Smooth muscle cell (in vitro differentiated cells): ENCODE data around the gene RAB4B. TPM values are rescaled to one million over a fixed set of nuclear protein-coding genes. Genes with fewer than 3 reads are reported as not detected.
"Not testable (repeated sequence)": the region's sequence is repeated elsewhere in the genome, so short reads cannot be mapped to it uniquely, and the experiment has no call there.

Experiments
- DNase-seq: peaks from one replicate; lab custom pipeline; 2025; ENCODE audit not compliant: unreplicated experiment; lab: John Stamatoyannopoulos, UW
- H2AFZ ChIP-seq: fragments of 200-600 bp; sonication (generic); 2 replicates; pipeline ENCODE4 v1.6.0; 2016; ENCODE audit warnings: antibody characterized with exemption, low read depth, mild to moderate bottlenecking
- H3F3A ChIP-seq: fragments of 200-600 bp; sonication (generic); 2 replicates; pipeline ENCODE4 v1.6.0; 2017; ENCODE audit warnings: antibody characterized with exemption, low read depth
- H3K27ac ChIP-seq: fragments of 200-600 bp; sonication (generic); 2 replicates; pipeline ENCODE4 v1.5.1; 2016; ENCODE audit warnings: low read depth, mild to moderate bottlenecking
- H3K27me3 ChIP-seq: fragments of 200-600 bp; sonication (generic); 2 replicates; pipeline ENCODE4 v1.6.1; 2016; ENCODE audit warnings: low read depth, mild to moderate bottlenecking
- H3K36me3 ChIP-seq: fragments of 200-600 bp; sonication (generic); 2 replicates; pipeline ENCODE4 v1.5.1; 2016; ENCODE audit warnings: low read depth
- H3K4me1 ChIP-seq: fragments of 200-600 bp; sonication (generic); 2 replicates; pipeline ENCODE4 v1.5.1; 2016; ENCODE audit warnings: low read depth
- H3K4me2 ChIP-seq: fragments of 200-600 bp; sonication (generic); 2 replicates; pipeline ENCODE4 v1.6.0; 2016; ENCODE audit warnings: mild to moderate bottlenecking
- H3K4me3 ChIP-seq: fragments of 200-600 bp; sonication (generic); 2 replicates; pipeline ENCODE4 v1.5.1; 2016; ENCODE audit warnings: mild to moderate bottlenecking
- H3K79me2 ChIP-seq: fragments of 200-600 bp; sonication (generic); 2 replicates; pipeline ENCODE4 v1.6.0; 2016; ENCODE audit warnings: low read depth, mild to moderate bottlenecking
- H3K9ac ChIP-seq: fragments of 200-600 bp; sonication (generic); 2 replicates; pipeline ENCODE4 v1.6.0; 2016; ENCODE audit warnings: low read depth
- H3K9me3 ChIP-seq: fragments of 200-600 bp; sonication (generic); replicated peaks from 2 replicates; pipeline ENCODE4 v1.5.1; 2016; ENCODE audit warnings: low read depth
- H4K20me1 ChIP-seq: fragments of 200-600 bp; sonication (generic); 2 replicates; pipeline ENCODE4 v1.6.0; 2016; ENCODE audit warnings: low read depth
- CTCF ChIP-seq: fragments of 200-600 bp; sonication (generic); IDR thresholded peaks from 2 replicates; pipeline ENCODE4 v1.5.1; 2017; ENCODE audit warnings: borderline replicate concordance, mild to moderate bottlenecking, antibody characterized with exemption; ENCODE audit not compliant: insufficient read depth, poor library complexity, severe bottlenecking
- WGBS: methylation state at CpG from one replicate; pipeline ENCODE4 v1.1.7; 2016; ENCODE audit warnings: low lambda C conversion rate; 5-methylcytosine and 5-hydroxymethylcytosine counted together
- polyA plus RNA-seq: library from polyadenylated mRNA; unstranded; fragments of >200 nt; fragmentation: Nextera tagmentation; extraction: Ambion mirVana; gene quantifications from 2 replicates; pipeline ENCODE4 v1.2.1, GENCODE V29; 2016
- total RNA-seq: library from RNA; depleted of rRNA; stranded (reverse); fragments of >200 nt; gene quantifications from 2 replicates; pipeline ENCODE4 v1.2.3, GENCODE V29; 2014

RAB4B gene
- total and polyA plus RNA-seq, 2 experiments from 2014 or later = 10.6 to 39.5 TPM

- TF ChIP-seq CTCF = peak; percentile 89
- H3K9me3 ChIP-seq, H3K4me2 ChIP-seq, H3K36me3 ChIP-seq, H2AFZ ChIP-seq, H3K79me2 ChIP-seq, H3K27me3 ChIP-seq, H3K4me3 ChIP-seq, H3K9ac ChIP-seq, DNase-seq, H3F3A ChIP-seq, H3K27ac ChIP-seq: not testable (repeated sequence)
- peaks cover 14% of the 10 kb centered on the region for H4K20me1 ChIP-seq
- H3K4me1 ChIP-seq = peaks cover 11% of the 10 kb centered on the region
- WGBS = 49% methylated on average over 6 of the region's 6 CpGs
Measured at GRCh38 chr19:40819479-40820234, 41.6 kb downstream of the RAB4B start.

GRCh38 chr19:40822161-40822560 is 44.1 kb downstream of the RAB4B start:
- H3K4me1 ChIP-seq = peaks cover 11% of the 10 kb centered on the region
- no peak overlapping the region for H2AFZ ChIP-seq
- H3K36me3 ChIP-seq = no peaks in the 10 kb centered on the region
- peaks cover 14% of the 10 kb centered on the region for H4K20me1 ChIP-seq
- TF ChIP-seq CTCF = no peak
- H3F3A ChIP-seq = peaks cover 7% of the 10 kb centered on the region
- H3K4me2 ChIP-seq = peak overlapping the region; percentile 44
- H3K27ac ChIP-seq = no peak overlapping the region
- WGBS = 81% methylated on average over 22 of the region's 22 CpGs
- no peak for DNase-seq
- no peaks in the 10 kb centered on the region for H3K79me2 ChIP-seq
- no peaks in the 10 kb centered on the region for H3K9me3 ChIP-seq
- no peak overlapping the region for H3K9ac ChIP-seq
- H3K27me3 ChIP-seq = no peaks in the 10 kb centered on the region
- H3K4me3 ChIP-seq = no peak overlapping the region

GRCh38 chr19:40822704-40823553 is 44.9 kb downstream of the RAB4B start:
- not testable (repeated sequence) for H2AFZ ChIP-seq, H3K27me3 ChIP-seq, H3K4me3 ChIP-seq, DNase-seq, H3K9ac ChIP-seq, H3K36me3 ChIP-seq, H3K27ac ChIP-seq, H3K9me3 ChIP-seq, H3F3A ChIP-seq, H3K79me2 ChIP-seq
- WGBS = 39% methylated on average over 9 of the region's 9 CpGs
- H3K4me2 ChIP-seq = peak overlapping the region; percentile 74
- H4K20me1 ChIP-seq = peaks cover 14% of the 10 kb centered on the region
- peaks cover 11% of the 10 kb centered on the region for H3K4me1 ChIP-seq

GRCh38 chr19:40824916-40825315 is 46.9 kb downstream of the RAB4B start:
- WGBS = 95% methylated on average over 16 of the region's 16 CpGs
- H3K9me3 ChIP-seq, H3K9ac ChIP-seq, H3K4me2 ChIP-seq, H3K27ac ChIP-seq, H3K4me3 ChIP-seq, DNase-seq, H3K79me2 ChIP-seq, H3K27me3 ChIP-seq, H3F3A ChIP-seq, H2AFZ ChIP-seq, H3K36me3 ChIP-seq: not testable (repeated sequence)
- H4K20me1 ChIP-seq = peaks cover 14% of the 10 kb centered on the region
- peaks cover 11% of the 10 kb centered on the region for H3K4me1 ChIP-seq

- not testable (repeated sequence) for H3K79me2 ChIP-seq, H3K9ac ChIP-seq, H3K27me3 ChIP-seq, H3F3A ChIP-seq, H3K4me2 ChIP-seq, H2AFZ ChIP-seq, H3K9me3 ChIP-seq, H3K4me3 ChIP-seq, H3K36me3 ChIP-seq, H3K27ac ChIP-seq, DNase-seq
- Histone ChIP-seq H3K4me1 (peaks cover 11% of the 10 kb centered on the region), H4K20me1 (peaks cover 14% of the 10 kb centered on the region)
- 91% methylated on average over 6 of the region's 6 CpGs for whole genome bisulfite sequencing
Measured at GRCh38 chr19:40825460-40826095, 47.5 kb downstream of the RAB4B start.

- WGBS = 84% methylated on average over 5 of the region's 14 CpGs
- not testable (repeated sequence) for H2AFZ ChIP-seq, H3K36me3 ChIP-seq, H3K4me2 ChIP-seq, H3K9ac ChIP-seq, H3K4me3 ChIP-seq, DNase-seq, H3K79me2 ChIP-seq, H3K27ac ChIP-seq, H3K27me3 ChIP-seq, H3F3A ChIP-seq, H3K9me3 ChIP-seq
- H3K4me1 ChIP-seq = peaks cover 11% of the 10 kb centered on the region
- H4K20me1 ChIP-seq = peaks cover 14% of the 10 kb centered on the region
Measured at GRCh38 chr19:40826312-40826698, 48.3 kb downstream of the RAB4B start.
